ENCODE data around the gene NPAS3. TPM values are rescaled to one million over a fixed set of nuclear protein-coding genes. Genes with fewer than 3 reads are reported as not detected.

Gene NPAS3
- total and polyA plus RNA-seq, 10 donors, result 0.13 to 9.5 (median 2.9) TPM

GRCh38 chr14:33068626-33069025 lies 129.9 kb downstream of the NPAS3 start:
- no peak for DNase-seq
- no peaks in the 10 kb centered on the region for H3K36me3 ChIP-seq
- intact Hi-C loops (cut with DNase I; ENCODE audit: low total_unique reads), result no loop called here
- 91 to 97% (median 92%) methylated on average over 6 of the region's 6 CpGs for WGBS, 5 donors
- no peak overlapping the region for H3K4me3 ChIP-seq
- no peak overlapping the region for H3K27ac ChIP-seq
- no peaks in the 10 kb centered on the region for H3K27me3 ChIP-seq (replicated peaks in 1 of 7)
- no peaks in the 10 kb centered on the region for H3K4me1 ChIP-seq
- no peak for TF ChIP-seq POLR2AphosphoS5 (IDR thresholded peaks at IDR 0.05)
- TF ChIP-seq CTCF (IDR thresholded peaks at IDR 0.05 in 8 of 11, conservative IDR thresholded peaks at IDR 0.05 in 3 of 11), result no peak
- no peak for TF ChIP-seq POLR2A (IDR thresholded peaks at IDR 0.05)
- no peaks in the 10 kb centered on the region for H3K9me3 ChIP-seq

GRCh38 chr14:33070475-33070874 lies 131.8 kb downstream of the NPAS3 start:
- no peak overlapping the region for H3K4me3 ChIP-seq
- no peak overlapping the region for H3K27ac ChIP-seq
- no peaks in the 10 kb centered on the region for H3K9me3 ChIP-seq
- no peaks in the 10 kb centered on the region for H3K27me3 ChIP-seq (replicated peaks in 1 of 7)
- WGBS, 5 donors, result 90 to 97% (median 93%) methylated on average over 5 of the region's 5 CpGs
- H3K4me1 ChIP-seq, result no peaks in the 10 kb centered on the region
- no peaks in the 10 kb centered on the region for H3K36me3 ChIP-seq
- TF ChIP-seq POLR2A (IDR thresholded peaks at IDR 0.05) (no peak), CTCF (IDR thresholded peaks at IDR 0.05 in 8 of 11, conservative IDR thresholded peaks at IDR 0.05 in 3 of 11) (no peak), POLR2AphosphoS5 (IDR thresholded peaks at IDR 0.05) (no peak)
- DNase-seq, result no peak
- intact Hi-C loops (cut with DNase I; ENCODE audit: low total_unique reads), result no loop called here

- DNase-seq, result no peak
- Histone ChIP-seq H3K9me3 (no peaks in the 10 kb centered on the region), H3K27ac (no peak overlapping the region), H3K36me3 (no peaks in the 10 kb centered on the region), H3K4me1 (no peaks in the 10 kb centered on the region), H3K4me3 (no peak overlapping the region), H3K27me3 (replicated peaks in 1 of 7) (no peaks in the 10 kb centered on the region)
- no peak for TF ChIP-seq POLR2AphosphoS5 (IDR thresholded peaks at IDR 0.05)
- no peak for TF ChIP-seq CTCF (IDR thresholded peaks at IDR 0.05 in 8 of 11, conservative IDR thresholded peaks at IDR 0.05 in 3 of 11)
- TF ChIP-seq POLR2A (IDR thresholded peaks at IDR 0.05), result no peak
- 24 to 54% (median 30%) methylated on average over 1 of the region's 1 CpG for WGBS, 5 donors
- intact Hi-C loops (cut with DNase I; ENCODE audit: low total_unique reads), result no loop called here
Observed at GRCh38 chr14:33073023-33073422, 134.3 kb downstream of the NPAS3 start.

DNA sequence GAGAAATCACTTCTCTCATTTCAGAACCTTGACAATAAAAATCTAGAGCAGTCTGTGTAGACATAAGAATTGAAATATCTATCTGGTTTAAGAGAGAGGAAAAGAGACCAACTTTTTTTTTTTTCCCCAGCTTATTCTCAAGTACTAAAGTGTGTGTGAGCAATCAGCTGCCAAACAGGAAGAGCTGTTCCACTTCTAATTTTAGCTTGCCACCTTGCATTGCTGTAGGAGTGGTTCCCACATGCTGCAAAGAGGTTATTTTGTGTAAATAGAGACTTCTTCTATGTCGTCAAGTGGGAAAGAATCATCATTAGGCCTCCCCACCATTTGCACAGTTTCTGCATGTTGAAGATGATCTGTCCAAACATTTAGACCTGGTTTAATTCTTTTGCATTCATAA lies 142.6 kb downstream of the NPAS3 start:
- Histone ChIP-seq H3K4me3 (no peak overlapping the region), H3K9me3 (peaks cover 0 to 3% (median 0%) of the 10 kb centered on the region in 8 donors), H3K27ac (no peak overlapping the region), H3K36me3 (no peaks in the 10 kb centered on the region), H3K27me3 (replicated peaks in 1 of 7) (no peaks in the 10 kb centered on the region), H3K4me1 (no peaks in the 10 kb centered on the region)
- no peak for DNase-seq
- no peak for TF ChIP-seq POLR2A (IDR thresholded peaks at IDR 0.05)
- no peak for TF ChIP-seq CTCF (IDR thresholded peaks at IDR 0.05 in 8 of 11, conservative IDR thresholded peaks at IDR 0.05 in 3 of 11)
- no peak for TF ChIP-seq POLR2AphosphoS5 (IDR thresholded peaks at IDR 0.05)
- WGBS, 5 donors, result 17 to 30% (median 22%) methylated on average over 1 of the region's 1 CpG
- intact Hi-C loops (cut with DNase I; ENCODE audit: low total_unique reads), result no loop called here
